Epithelial cell of proximal tubule (primary cell): ENCODE measurements around the gene GCG. TPM values are rescaled to one million over a fixed set of nuclear protein-coding genes. Genes with fewer than 3 reads are reported as not detected.

ENCODE experiments used
- DNase-seq: peaks from one replicate; pipeline ENCODE4 v3.0.0-alpha.2; 2011; ENCODE audit warnings: low read depth
- H3K4me3 ChIP-seq: 2 replicates; pipeline ENCODE4 v1.5.1; 2011; ENCODE audit warnings: low read depth, mild to moderate bottlenecking, low read length
- CTCF ChIP-seq: conservative IDR thresholded peaks from 2 replicates; pipeline ENCODE4 v1.5.1; 2012; ENCODE audit warnings: low read depth, mild to moderate bottlenecking, low read length
- total RNA-seq: library from RNA; depleted of rRNA; stranded (reverse); fragments of >200 nt; gene quantifications from 2 replicates; pipeline ENCODE4 v1.2.3, GENCODE V29; 2015

GCG gene
- total RNA-seq, 1 donor from 2014 or later, result not detected

- DNase-seq, result no peak
- no peak for TF ChIP-seq CTCF
- H3K4me3 ChIP-seq, result no peak overlapping the region
These were observed 33.6 kb upstream of the GCG start for GRCh38 chr2:162185541-162186232.

- no peak overlapping the region for H3K4me3 ChIP-seq
- peak; percentile 27 for DNase-seq
These were observed 32.9 kb upstream of the GCG start for GRCh38 chr2:162184821-162185450.

GRCh38 chr2:162184359-162184758 is 32.3 kb upstream of the GCG start:
- H3K4me3 ChIP-seq, result no peak overlapping the region
- no peak for DNase-seq
- no peak for TF ChIP-seq CTCF

More at GRCh38 chr2:162184821-162185450, 32.9 kb upstream of the GCG start:
- no peak for TF ChIP-seq CTCF

- no peak for DNase-seq
- no peak for TF ChIP-seq CTCF
- H3K4me3 ChIP-seq, result no peak overlapping the region
These were observed 30.3 kb upstream of the GCG start for GRCh38 chr2:162182395-162182794.

GRCh38 chr2:162177301-162177700 is 25.3 kb upstream of the GCG start:
- no peak for TF ChIP-seq CTCF
- no peak overlapping the region for H3K4me3 ChIP-seq
- no peak for DNase-seq

- TF ChIP-seq CTCF, result no peak
- DNase-seq, result no peak
- H3K4me3 ChIP-seq, result no peak overlapping the region
These were observed 23.7 kb upstream of the GCG start for GRCh38 chr2:162175714-162176113.

- TF ChIP-seq CTCF, result no peak
- no peak for DNase-seq
- H3K4me3 ChIP-seq, result no peak overlapping the region
These were observed 22.7 kb upstream of the GCG start for GRCh38 chr2:162174746-162175145.
